Dermis lymphatic vessel endothelial cell (primary cell): ENCODE measurements around the gene OR4D6. TPM values are rescaled to one million over a fixed set of nuclear protein-coding genes. Genes with fewer than 3 reads are reported as not detected.

Source experiments
- total RNA-seq: library from RNA; depleted of rRNA; stranded (reverse); fragments of >200 nt; gene quantifications from 2 replicates; pipeline ENCODE4 v1.2.1, GENCODE V29; 2014

OR4D6 gene
- total RNA-seq = not detected in 2 replicates

GRCh38 chr11:59456661-59457060 is at the start of gene OR4D6:
TSS of gene OR4D6 (plus strand) at chr11:59456961. CDS start at chr11:59456961, 0 bp downstream.

GRCh38 chr11:59426361-59427067 is 30.2 kb upstream of the OR4D6 start, which contains the start of gene OR5A2:
TSS of gene OR5A2 (minus strand) at chr11:59426413. CDS start at chr11:59422953, 3,460 bp downstream.

GRCh38 chr11:59436169-59436568 is 20.6 kb upstream of the OR4D6 start, which contains the start of gene OR5A1:
TSS of gene OR5A1 (plus strand) at chr11:59436469. CDS start at chr11:59443169, 6,700 bp downstream.

GRCh38 chr11:59473015-59473414 is 16.3 kb downstream of the OR4D6 start, which contains the start of gene OR4D10:
TSS of gene OR4D10 (plus strand) at chr11:59473315. CDS start at chr11:59477430, 4,115 bp downstream.

GRCh38 chr11:59503276-59503675 is 46.5 kb downstream of the OR4D6 start, which contains the start of gene OR4D11:
TSS of gene OR4D11 (plus strand) at chr11:59503576. CDS start at chr11:59503576, 0 bp downstream.

Other genes with a start within 250 kb of the OR4D6 start
- gene MPEG1, start 244.0 kb upstream of the OR4D6 start, total RNA-seq = not detected in 2 replicates
- not detected in 2 replicates for gene OR5AN1, start 98.1 kb upstream of the OR4D6 start, total RNA-seq
- gene OR5A2, start 30.5 kb upstream of the OR4D6 start, total RNA-seq = under 0.01 TPM in 1 of 2 replicates, not detected in the other
- under 0.01 TPM in 1 of 2 replicates, not detected in the other for gene OR5A1, start 20.5 kb upstream of the OR4D6 start, total RNA-seq
- gene OR4D10, start 16.4 kb downstream of the OR4D6 start, total RNA-seq = not detected in 2 replicates
- gene OR4D11, start 46.6 kb downstream of the OR4D6 start, total RNA-seq = not detected in 2 replicates
- under 0.01 TPM in 1 of 2 replicates, not detected in the other for gene OR4D9, start 54.6 kb downstream of the OR4D6 start, total RNA-seq
- gene OSBP, start 158.8 kb downstream of the OR4D6 start, total RNA-seq = 53.2 and 56.9 TPM in 2 replicates
- gene PATL1, start 212.1 kb downstream of the OR4D6 start, total RNA-seq = 5.8 and 6.8 TPM in 2 replicates